ENCODE measurements around the gene PLCH2.
A peak's percentile ranks its signal among the peaks of the same experiment; 100 is the strongest.

PLCH2 gene, protein sequence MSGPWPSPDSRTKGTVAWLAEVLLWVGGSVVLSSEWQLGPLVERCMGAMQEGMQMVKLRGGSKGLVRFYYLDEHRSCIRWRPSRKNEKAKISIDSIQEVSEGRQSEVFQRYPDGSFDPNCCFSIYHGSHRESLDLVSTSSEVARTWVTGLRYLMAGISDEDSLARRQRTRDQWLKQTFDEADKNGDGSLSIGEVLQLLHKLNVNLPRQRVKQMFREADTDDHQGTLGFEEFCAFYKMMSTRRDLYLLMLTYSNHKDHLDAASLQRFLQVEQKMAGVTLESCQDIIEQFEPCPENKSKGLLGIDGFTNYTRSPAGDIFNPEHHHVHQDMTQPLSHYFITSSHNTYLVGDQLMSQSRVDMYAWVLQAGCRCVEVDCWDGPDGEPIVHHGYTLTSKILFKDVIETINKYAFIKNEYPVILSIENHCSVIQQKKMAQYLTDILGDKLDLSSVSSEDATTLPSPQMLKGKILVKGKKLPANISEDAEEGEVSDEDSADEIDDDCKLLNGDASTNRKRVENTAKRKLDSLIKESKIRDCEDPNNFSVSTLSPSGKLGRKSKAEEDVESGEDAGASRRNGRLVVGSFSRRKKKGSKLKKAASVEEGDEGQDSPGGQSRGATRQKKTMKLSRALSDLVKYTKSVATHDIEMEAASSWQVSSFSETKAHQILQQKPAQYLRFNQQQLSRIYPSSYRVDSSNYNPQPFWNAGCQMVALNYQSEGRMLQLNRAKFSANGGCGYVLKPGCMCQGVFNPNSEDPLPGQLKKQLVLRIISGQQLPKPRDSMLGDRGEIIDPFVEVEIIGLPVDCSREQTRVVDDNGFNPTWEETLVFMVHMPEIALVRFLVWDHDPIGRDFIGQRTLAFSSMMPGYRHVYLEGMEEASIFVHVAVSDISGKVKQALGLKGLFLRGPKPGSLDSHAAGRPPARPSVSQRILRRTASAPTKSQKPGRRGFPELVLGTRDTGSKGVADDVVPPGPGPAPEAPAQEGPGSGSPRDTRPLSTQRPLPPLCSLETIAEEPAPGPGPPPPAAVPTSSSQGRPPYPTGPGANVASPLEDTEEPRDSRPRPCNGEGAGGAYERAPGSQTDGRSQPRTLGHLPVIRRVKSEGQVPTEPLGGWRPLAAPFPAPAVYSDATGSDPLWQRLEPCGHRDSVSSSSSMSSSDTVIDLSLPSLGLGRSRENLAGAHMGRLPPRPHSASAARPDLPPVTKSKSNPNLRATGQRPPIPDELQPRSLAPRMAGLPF (N-terminal part only)

DNA sequence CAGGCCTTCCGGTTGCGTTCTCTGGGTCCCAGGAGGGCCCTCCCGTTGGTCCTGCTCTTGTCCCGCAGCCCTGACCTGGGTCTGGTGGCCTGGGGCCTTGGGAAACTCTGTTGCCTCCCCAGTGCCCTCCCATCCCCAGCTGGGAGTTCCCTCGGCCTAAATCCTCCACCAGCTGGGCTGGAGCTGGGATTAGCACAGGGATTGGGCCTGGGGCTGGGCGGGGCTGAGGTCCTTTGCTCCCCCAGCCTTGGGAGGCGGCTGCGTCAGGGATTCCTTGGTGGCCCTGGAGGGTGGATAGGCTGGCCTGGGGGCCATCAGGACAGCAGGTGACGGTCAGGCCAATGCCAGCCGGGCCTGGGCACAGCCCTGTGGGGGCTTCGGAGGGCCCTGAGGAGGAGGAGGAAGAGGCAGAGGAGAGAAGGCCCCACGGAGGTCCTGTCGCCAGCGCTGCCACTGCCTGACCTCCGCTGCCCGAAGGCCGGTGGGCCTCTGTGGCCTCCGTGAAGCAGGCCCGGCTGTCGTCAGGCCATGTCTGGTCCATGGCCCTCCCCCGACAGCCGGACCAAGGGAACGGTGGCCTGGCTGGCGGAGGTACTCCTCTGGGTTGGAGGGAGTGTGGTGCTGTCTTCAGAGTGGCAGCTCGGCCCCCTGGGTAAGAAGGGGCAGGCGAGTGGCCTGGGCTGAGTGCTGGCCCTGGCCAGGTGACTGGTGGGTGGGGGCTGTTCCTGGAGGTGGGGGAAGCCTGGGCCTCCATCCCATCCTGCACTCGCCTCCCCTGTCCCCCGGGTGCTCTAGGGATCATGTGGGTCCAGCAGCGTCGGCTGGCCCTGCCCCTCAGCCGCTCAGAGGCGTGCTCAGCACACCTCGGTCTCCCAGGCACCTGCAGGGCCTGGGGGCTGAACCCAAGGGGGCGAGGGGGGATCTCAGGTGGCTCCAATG lies at the start of gene PLCH2:
Gene PLCH2, plus strand, starts transcription at position 229 of the 939 bp plus-strand sequence. Its CDS starts 300 bp downstream, at position 529.
- intact Hi-C loops (cut with DNase I): no loop called here

DNA sequence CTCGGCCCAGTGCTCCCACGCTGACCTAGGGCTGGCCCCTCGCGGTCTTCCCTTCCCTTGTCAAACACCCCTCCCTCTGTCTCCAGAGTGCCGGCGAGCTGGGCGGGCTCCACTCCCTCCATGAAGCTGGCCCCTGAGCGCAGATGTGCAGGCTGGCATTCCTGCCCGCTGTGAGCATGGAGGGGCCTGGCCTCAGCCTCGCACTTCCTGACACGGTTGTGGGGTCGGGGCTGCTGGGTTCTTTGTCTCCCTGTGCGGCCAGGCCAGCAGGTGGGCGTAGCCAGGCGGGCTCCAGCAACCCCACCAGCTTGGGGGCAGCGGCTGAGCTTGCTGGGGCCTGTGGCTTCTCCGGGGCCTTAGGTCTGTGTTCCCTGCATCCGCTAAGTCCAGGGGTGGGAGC lies 49.5 kb upstream of the PLCH2 start:
- no peak for DNase-seq
- intact Hi-C loops (cut with DNase I): no loop called here

More for the DNA sequence above, at the start of gene PLCH2:
- DNase-seq: no peak

DNA sequence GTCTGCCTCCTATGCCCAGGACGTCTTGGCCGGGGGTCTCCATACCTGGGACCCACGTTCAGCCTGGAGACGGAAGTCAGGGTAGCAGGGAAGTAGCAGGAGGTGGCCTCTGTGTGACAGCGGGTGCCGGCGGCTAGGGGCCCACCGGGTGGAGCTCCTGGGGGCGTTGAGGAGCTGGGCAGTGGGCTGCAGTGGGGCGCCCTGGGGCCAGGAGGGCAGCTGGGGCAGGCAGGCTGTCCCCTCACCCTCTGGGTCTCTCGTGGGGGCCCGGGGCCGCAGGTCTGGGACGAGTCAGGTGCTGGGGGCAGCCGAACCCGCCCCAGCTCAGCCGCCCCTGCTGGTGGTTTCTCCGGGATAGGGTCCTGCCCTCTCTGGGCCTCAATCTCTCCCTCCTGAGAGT lies 49.0 kb upstream of the PLCH2 start:
- intact Hi-C loops (cut with DNase I): no loop called here
- no peak for DNase-seq

DNA sequence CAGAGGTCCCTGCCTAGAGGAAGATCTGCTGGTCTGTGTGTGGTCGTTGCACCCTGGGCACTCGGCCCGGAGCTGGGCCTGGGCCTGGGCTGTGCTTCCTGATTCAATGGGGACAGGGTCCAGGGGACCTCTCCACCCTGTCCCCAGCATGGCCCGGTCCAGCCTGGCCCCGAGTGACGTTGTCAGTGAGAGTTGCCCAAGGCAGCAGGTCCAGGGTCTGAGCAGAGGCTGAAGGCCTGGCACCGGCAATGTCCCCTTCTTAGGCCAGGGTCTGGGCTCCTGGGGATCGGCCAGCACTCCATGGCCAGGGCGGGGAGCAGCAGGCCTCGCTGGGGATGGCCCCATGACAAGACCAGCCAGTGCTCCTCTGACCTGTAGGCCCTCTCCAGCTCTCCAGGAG lies 48.1 kb upstream of the PLCH2 start:
- intact Hi-C loops (cut with DNase I): no loop called here
- DNase-seq: no peak

DNA sequence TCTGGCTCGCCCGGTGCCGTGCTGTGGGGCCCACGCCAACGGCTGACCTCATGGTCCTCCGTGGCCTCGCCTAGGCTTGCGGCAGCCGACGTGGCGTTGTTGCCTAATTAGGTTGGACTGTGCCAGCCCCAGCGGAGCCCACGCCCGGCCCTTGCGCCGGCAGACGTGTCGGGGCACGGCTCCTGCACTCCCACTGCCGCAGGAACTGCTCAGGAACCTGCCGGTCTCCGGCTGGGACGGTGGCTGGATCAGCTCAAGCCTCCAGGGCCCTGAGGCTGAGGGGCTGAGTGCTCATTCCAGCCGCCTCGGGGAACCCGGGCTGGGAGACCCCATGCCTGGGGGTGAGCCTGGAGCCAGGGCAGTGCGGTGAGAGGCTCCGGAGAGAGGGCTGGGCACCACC lies 47.6 kb upstream of the PLCH2 start:
- intact Hi-C loops (cut with DNase I): no loop called here
- no peak for DNase-seq

DNA sequence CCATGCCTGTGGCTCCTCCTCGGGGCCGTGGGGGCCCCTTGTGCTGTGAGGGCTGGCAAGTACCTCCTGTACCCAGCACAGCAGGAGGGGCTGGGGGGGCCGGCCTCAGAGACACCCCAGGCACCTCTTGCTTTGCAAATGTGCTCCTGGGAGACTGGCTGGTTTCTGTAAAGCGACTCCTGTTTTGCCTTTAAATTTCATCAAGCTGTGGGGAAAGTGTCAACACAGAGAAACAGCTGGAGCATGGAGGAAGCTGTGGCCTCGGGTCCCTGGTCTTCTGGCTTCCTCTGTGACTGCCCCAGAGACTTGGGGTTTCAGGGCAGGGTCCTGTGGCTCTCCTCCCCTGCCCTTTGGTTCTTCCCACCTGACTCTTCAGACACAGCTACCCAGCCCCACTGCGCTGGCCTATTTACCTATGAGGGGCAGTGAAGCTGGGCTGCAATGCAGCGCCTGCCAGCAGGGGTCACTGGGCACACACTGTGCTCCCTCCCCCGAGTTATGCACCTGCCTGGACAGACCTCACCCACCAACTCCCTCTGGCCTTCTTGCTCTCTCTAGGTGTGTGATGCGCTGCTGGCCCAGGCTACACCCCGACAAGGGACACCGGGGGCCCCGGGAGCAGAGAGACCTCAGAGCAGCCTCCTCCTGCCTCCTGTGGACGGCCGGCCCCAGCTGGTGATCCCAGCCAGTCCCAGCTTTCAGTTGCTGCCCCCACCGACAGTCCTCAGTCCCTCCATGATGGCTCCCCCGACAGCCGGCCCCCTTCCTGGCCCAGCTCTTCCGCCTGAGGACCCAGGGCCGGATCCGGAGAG lies 46.1 kb upstream of the PLCH2 start:
- intact Hi-C loops (cut with DNase I): no loop called here
- DNase-seq: peak in 1 of 42 donors; percentile 54

DNA sequence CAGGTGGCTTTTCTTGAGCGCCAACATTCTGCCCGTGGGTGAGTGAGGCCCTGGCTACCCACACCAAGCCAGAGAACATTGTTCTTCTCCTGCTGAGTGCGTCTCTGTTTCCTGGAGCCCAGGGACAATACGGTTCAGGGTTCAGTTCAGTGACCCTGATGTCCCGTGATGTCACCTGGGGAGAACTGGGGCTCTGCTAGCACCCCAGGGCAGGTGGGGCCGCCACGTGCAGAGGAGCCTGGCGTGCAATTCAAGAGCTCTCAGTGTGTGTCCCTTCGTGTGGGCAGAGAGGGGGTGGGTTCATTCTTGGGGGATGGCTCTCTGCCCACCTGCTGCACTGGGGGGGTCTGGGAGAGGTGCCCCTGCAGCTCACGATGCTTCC lies 45.5 kb upstream of the PLCH2 start:
- no peak for DNase-seq
- intact Hi-C loops (cut with DNase I): no loop called here

DNA sequence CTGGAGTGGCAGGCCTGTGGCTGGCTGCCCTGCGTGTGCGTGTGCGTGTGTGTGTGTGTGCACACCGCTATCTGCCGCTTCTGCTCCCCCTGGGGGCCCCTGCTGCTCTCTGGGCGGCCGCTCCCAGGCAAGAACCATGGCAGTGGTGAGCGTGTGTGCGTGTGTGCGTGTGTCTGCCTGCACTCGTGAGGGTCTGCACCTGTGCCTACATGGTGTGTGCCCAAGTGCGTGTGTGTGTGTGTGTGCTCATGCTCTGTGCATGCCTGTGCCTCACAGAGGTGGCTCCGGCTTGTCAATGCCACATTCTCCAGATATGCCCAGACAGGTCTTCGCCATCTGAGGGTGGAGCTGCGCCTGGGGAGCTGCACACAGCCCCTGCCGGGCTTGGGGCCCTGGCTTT lies 45.0 kb upstream of the PLCH2 start:
- intact Hi-C loops (cut with DNase I): no loop called here
- no peak for DNase-seq

DNA sequence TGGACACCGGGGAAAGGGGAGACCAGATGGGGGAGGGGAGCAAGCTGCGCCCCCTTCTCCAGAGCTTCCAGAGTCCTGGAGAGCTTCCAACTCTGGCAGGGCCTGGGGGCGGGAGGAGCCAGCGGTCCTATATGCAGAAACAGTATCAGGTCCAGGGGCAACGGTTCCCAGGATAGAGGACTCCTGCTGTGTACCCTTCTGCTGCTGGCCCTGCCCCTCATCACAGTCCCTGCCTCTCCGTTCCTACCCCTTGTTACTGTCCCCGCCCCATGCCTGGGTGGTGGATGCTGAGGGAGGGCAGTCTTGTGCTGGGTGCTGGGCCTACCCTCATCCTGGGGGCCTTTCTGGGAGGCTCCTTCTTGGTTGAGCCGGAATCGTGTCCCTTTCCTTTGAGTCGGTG lies 44.6 kb upstream of the PLCH2 start:
- DNase-seq: no peak
- intact Hi-C loops (cut with DNase I): no loop called here

DNA sequence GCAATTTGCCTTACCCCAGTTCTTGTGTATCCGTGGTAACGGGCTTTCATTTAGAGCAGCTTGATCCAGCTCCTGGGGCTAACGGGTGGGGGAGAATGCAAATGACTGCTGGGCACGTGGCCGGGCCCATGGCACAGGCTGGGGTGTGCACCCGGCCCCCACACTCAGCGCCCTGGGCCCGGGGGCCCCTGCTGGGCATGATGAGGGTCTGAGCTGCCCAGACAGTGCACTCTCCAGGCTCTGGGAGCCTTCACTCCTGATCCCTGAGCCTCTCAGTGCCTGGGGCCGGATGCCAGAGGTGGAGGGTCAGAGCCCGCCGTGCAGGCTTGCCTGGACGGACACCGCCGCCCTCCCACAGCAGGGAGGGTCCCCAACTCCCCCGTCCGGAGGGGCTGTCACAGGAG lies 43.6 kb upstream of the PLCH2 start:
- DNase-seq: no peak
- intact Hi-C loops (cut with DNase I): no loop called here

DNA sequence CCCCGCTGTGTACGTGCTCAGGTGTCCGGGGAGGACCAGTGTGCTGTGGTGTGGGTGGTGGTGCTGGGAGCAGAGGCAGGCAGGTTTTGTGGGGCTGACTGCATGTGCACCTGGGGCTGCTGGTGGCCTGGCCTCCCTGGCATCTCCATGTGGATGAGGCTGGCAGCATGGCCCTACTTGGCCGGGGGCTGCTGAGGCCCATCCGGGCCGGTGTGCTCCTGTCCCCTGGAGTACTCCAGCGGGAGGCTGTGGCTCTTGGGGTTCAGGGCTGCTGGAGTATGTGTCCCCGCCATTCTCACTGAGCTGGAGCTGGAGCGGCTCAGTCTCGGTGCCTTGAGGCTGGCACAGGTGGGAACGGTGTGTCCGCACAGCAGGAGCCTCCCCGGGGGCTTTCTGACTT lies 42.9 kb upstream of the PLCH2 start:
- no peak for DNase-seq
- intact Hi-C loops (cut with DNase I): no loop called here

DNA sequence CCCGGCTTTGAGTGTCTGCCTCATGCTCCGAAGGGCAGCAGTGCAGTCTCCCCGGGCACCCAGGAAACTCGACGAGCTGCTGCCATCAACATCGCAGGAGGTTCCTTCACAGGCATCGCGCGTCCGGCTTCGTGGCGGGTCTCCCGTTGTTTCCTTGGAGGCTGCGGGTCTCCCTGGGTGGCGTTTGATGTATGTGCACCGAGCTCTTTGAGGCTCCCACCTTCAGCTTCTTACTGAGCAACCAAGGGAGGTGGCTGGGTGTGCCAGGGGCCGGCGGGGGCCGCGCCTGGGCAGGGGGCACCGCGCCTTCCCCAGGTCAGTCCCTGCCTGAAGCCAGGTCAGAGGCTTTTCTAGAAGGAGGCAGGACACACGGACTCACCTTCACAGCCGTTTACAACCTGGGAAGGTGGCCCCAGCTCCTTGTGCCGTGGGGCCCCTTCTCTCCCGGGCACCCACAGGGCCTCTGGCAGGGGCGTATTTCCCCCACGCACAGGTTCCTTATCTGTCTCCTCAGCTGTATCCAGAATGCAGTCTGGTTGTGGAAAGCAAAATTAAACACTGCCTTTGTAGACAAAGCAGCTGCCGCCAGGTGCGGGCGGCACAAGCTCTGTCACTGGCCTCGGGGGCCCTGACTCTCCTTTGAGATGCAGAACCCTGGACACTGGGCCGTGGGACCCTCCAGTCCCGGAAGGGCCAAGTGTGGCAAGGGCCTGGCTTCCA lies 42.0 kb upstream of the PLCH2 start:
- no peak for DNase-seq
- intact Hi-C loops (cut with DNase I): no loop called here

DNA sequence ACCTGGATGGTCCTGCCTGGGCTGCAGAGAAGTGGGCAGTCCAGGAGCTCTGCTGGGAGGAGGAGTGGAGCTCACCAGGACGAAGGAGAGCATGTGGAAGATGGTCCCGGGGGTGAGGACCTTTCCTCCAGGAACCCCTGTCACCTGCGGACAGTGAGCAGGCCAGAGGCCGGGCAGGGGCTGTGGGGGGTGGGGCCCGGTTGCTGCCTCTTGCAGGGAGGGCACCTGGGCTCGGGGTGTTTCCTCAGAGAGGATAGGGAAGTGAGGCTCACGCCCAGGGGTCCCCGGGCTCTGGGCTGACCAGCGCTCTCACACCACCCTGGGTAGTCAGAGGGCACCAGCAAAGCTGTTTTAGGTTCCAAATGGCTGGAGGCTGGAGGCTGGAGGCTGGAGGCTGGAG lies 41.0 kb upstream of the PLCH2 start:
- intact Hi-C loops (cut with DNase I): no loop called here
- no peak for DNase-seq

DNA sequence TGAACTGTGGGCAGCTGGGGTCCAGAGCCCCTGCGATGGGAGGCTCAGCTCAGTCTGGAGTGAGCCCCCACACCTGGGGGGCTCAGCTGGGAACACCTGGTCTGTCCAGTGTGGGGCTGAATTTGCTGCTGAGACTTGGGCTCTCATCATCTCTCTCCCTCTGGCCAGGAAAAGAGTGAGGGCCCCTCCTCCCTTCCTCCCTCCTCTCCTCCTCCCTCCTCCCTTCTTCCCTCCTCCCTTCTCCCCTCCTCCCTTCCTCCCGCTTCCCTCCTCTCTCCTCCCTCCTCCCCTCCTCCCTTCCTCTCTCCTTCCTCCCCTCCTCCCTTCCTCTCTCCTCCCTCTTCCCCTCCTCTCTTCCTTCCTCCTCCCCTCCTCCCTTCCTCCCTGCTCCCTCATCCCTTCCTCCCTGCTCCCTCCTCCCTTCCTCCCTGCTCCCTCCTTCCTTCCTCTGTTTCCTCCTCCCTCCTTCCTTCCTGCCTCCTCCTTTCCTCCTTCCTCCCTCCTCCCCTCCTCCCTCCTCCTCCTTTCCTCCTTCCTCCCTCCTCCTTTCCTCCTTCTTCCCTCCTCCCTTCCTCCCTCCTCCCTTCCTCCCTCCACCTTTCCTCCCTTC lies 40.2 kb upstream of the PLCH2 start:
- intact Hi-C loops (cut with DNase I): no loop called here
- no peak for DNase-seq

DNA sequence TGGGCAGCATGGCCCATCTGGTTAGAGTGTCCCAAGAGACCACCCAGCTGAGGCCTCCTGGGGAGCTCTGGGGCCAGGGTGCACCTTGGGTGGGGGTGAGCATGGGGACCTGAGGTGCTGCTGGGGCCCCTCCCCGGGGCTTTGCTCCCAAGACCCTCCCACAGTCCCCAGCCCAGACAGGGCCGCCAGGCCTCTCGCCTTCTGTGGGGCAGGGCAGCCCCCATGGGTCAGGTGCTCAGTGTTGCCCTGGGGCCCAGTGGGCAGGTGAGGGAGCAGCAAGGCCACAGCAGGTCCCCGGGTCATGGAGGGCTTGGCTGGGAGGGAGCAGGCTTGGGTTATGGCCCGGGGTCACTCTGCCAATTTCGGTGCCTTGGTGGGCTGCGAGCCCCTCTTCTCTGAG lies 39.2 kb upstream of the PLCH2 start:
- intact Hi-C loops (cut with DNase I): no loop called here
- DNase-seq: no peak

DNA sequence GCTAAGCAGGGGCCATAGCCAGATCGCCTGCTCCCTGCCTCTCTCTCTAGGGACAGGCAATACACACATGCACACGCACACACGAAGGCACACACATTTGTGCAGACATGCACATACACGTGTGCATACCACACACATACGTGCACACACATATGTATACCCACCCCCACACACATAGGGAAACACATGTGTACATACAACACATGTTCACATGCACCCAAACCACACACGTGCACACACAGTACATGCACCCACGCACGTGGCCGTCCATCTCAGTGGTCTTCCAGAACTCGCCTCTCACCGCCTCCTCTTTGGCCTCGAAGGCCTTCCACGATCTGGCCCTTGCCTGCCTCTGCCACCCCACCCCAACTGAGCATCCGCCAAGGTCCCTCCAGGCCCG lies 38.5 kb upstream of the PLCH2 start:
- DNase-seq: no peak
- intact Hi-C loops (cut with DNase I): no loop called here

DNA sequence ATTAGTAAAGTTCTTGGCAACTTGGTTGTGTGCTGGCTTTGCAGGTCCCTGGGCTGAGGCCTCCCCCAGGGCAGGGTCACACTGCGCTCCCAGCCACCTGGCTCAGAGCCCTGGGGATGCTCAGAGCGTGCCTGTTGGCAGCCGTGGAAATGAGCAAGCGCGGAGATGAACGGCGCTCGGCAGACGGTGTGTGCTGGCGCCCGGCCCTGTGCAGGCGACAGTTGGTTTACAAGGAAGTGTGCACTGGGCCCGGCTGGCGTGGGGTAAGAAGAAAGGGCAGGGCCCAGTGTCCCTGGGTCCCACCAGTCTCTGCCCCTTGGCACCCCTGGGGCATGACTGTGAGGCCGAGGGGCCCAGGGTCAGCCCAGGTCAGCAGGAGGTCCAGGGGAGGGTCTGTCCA lies 38.1 kb upstream of the PLCH2 start:
- intact Hi-C loops (cut with DNase I): no loop called here
- DNase-seq: no peak

Measured in head of caudate nucleus (tissue), 42 donors.